Measurements from ENCODE around the gene SLC49A4. TPM values are rescaled to one million over a fixed set of nuclear protein-coding genes. Genes with fewer than 3 reads are reported as not detected.

Gene SLC49A4
- total and polyA plus RNA-seq, 2 experiments from 2014 or later: 16.4 to 20.8 TPM

- Histone ChIP-seq H3K36me3 (no peaks in the 10 kb centered on the region), H3K27ac (peak overlapping the region; percentile 15), H3K4me1 (ENCODE audit: low read depth) (peaks cover 16% of the 10 kb centered on the region), H3K4me3 (no peak overlapping the region), H3K9me3 (ENCODE audit: low read depth) (no peaks in the 10 kb centered on the region), H3K27me3 (no peaks in the 10 kb centered on the region)
- no peak for TF ChIP-seq CTCF (IDR thresholded peaks at IDR 0.05; ENCODE audit: low read depth, low read length)
- peak in 1 of 2 donors; percentile 23 for DNase-seq (ENCODE audit: low read depth in 1 of 2, low spot score in 1 of 2)
These were observed 99.1 kb downstream of the SLC49A4 start for GRCh38 chr3:122893754-122894668.

GRCh38 chr3:122898298-122898697 lies 103.4 kb downstream of the SLC49A4 start:
- Histone ChIP-seq H3K27ac (no peak overlapping the region), H3K4me1 (ENCODE audit: low read depth) (peaks cover 16% of the 10 kb centered on the region), H3K36me3 (no peaks in the 10 kb centered on the region), H3K4me3 (no peak overlapping the region), H3K9me3 (ENCODE audit: low read depth) (no peaks in the 10 kb centered on the region), H3K27me3 (no peaks in the 10 kb centered on the region)
- DNase-seq (ENCODE audit: low read depth in 1 of 2, low spot score in 1 of 2): peak in 1 of 2 donors; percentile 50
- no peak for TF ChIP-seq CTCF (IDR thresholded peaks at IDR 0.05; ENCODE audit: low read depth, low read length)

DNA sequence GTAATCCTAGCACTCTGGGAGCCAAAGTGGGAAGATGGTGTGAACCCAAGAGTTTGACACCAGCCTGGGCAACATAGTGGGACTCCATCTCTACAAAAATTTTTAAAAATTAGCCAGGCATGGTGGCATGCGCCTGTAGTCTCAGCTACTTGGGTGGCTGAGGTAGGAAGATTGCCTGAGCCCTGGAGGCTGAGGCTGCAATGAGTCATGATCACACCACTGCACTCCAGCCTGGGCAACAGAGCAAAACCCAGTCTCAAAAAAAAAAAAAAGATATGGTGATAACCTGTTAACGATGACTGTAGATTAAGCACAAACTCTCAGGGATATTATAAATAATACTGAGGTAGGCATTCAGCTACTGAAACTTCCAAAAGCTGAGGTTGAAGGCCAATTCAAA lies 107.5 kb downstream of the SLC49A4 start:
- H3K4me1 ChIP-seq (ENCODE audit: low read depth): peaks cover 8% of the 10 kb centered on the region
- DNase-seq (ENCODE audit: low read depth in 1 of 2, low spot score in 1 of 2): no peak
- no peaks in the 10 kb centered on the region for H3K9me3 ChIP-seq (ENCODE audit: low read depth)
- H3K4me3 ChIP-seq: no peak overlapping the region
- no peaks in the 10 kb centered on the region for H3K36me3 ChIP-seq
- H3K27ac ChIP-seq: no peak overlapping the region
- H3K27me3 ChIP-seq: no peaks in the 10 kb centered on the region
- TF ChIP-seq CTCF (IDR thresholded peaks at IDR 0.05; ENCODE audit: low read depth, low read length): no peak

DNA sequence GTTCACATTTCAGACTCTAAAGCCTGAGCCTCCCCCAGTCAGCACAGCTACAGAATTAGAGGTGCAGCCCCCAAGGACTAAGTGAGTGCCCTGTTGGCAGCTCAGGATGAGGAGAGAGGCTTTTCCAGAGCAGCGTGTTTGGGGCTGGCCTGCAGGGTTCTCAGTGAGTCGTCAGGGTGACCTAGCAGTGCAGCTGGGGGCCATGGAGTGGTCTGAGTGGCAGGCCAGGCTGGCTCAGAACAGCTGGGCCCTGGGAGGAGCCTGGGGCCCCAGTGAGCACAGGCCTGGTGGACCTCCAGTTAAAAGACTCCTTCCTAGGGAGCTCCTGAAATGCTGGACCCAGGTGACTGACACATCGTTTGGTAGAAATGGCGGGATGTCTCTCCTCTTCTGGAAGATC lies 108.3 kb downstream of the SLC49A4 start:
- Histone ChIP-seq H3K4me1 (ENCODE audit: low read depth) (peaks cover 4% of the 10 kb centered on the region), H3K27me3 (no peaks in the 10 kb centered on the region), H3K9me3 (ENCODE audit: low read depth) (no peaks in the 10 kb centered on the region), H3K4me3 (no peak overlapping the region), H3K36me3 (no peaks in the 10 kb centered on the region), H3K27ac (no peak overlapping the region)
- DNase-seq (ENCODE audit: low read depth in 1 of 2, low spot score in 1 of 2): no peak
- TF ChIP-seq CTCF (IDR thresholded peaks at IDR 0.05; ENCODE audit: low read depth, low read length): no peak

DNA sequence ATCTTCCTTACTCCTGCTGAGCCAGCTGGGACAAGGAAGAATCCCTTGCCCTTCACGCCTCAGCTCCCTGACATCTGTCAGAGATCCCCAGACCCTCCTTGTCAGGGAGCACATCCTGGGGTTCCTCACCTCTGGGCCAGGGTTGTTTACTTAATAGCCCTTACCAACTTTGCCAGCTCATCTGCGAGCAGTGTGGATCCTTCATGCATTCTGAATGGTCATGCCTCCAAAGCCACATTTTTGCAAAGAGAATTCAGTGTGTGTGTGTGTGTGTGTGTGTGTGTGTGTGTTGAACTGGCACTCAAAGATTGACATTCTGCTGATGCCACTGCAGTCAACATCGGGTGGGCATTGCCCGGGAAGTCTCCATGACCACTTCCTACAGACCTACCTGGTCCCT lies 112.6 kb downstream of the SLC49A4 start:
- Histone ChIP-seq H3K27me3 (no peaks in the 10 kb centered on the region), H3K4me1 (ENCODE audit: low read depth) (no peaks in the 10 kb centered on the region), H3K27ac (no peak overlapping the region), H3K9me3 (ENCODE audit: low read depth) (no peaks in the 10 kb centered on the region), H3K36me3 (no peaks in the 10 kb centered on the region), H3K4me3 (no peak overlapping the region)
- no peak for DNase-seq (ENCODE audit: low read depth in 1 of 2, low spot score in 1 of 2)
- no peak for TF ChIP-seq CTCF (IDR thresholded peaks at IDR 0.05; ENCODE audit: low read depth, low read length)

Data from cardiac muscle cell (in vitro differentiated cells and primary cell).